Activated T-cell treated with anti-CD3 and anti-CD28 coated beads, Interleukin-2, amount 50 U/mL, for 1 hour (primary cell): Measurements from ENCODE around the gene CRTAC1.
A peak's percentile ranks its signal among the peaks of the same experiment; 100 is the strongest.

Experiments
- DNase-seq: peaks from one replicate; pipeline ENCODE4 v3.0.0-alpha.2; 2020

Gene CRTAC1

DNA sequence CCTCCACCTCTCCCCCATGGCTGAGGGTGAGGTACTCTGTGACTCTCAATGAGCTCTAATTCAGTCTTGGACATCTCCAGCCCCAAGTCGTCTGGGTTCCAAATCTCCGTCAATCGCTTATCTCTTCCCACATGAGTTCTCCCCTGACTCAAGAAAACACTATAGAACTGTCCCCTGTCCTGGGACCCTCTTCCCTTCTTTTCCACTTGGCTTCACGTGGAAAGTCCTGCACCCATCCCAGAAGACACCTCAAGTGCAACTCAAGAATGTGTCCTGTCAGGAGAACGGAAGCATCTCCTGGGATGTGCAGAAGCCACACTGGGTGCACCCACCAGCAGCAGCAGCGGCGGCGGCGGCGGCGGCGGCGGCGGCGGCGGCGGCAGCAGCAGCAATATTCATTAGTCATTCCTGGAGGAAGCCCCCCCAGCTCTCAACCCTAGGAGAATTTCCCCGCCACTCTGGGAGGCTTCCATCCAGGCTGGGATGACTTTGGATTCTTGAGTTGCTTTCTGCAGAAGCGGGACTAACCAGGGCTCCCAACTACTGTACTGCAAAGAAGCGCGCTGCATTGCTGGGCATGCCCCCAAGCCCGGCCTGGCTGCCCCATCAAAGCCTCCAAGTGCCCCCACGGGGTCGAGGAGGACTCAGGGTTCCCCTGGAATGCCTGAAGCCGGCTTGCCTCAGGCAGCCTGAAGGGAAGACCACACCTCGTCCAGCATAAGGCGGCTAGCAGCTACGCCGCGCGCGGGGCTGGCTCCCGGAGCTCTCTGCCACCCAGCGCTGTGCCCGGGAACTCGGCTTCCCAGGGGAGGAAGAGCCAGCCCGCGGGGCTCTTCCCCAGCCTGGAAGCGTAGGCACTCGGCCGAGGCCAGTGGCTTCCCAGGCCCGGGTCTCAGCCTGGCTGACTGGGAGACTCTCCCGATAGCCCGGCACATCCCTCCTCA lies 1.0 kb downstream of the CRTAC1 start:
- DNase-seq = no peak

DNA sequence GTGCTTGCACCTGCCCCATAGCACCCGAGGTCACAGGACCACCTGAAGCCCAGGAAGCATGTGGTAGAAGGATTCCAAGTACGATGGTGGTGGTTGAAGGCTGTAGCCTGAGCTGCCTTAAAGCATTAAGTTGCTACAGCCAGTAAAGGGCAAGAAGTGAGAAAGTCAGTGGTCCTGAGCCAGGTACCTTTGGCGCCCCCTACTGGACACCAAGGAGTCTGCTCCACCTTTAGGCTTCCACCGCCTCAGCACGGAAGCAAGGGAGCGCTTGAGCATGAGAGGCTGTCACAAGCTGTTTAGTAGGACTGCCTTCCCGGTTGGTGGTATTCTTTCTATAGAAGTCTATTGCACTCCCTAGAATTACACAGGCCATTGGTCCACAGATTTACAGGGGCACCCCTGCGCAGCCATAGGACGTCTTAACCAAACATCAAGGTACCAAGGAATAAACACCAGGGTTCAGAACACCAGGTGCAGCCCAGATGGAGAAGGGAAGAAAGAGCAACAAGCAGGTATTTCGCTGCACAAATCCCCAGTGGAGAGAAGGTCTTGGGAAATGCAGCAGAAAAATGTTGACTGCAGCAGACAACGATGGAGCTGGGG lies 2.2 kb downstream of the CRTAC1 start:
- peak; percentile 41 for DNase-seq

DNA sequence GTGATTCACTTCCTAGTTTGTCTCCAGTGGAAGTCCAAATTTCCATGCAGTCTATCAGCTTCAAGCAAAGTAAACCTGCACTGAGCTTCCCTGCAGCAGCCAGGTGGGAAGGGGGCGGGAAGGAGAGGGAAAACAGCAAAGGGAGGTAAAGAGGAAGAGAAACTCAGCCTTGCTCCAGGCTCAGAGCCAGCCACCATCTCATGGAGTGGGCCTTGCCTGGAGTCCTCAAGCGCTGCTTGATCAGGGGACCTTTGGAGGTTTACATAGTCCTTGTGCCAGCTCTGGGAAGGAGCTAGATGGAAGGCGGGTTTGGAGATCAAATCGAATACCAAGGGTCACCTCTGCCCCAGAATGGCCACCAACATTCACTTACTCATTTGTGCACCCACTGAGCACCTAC lies 7.4 kb downstream of the CRTAC1 start:
- DNase-seq = no peak

DNA sequence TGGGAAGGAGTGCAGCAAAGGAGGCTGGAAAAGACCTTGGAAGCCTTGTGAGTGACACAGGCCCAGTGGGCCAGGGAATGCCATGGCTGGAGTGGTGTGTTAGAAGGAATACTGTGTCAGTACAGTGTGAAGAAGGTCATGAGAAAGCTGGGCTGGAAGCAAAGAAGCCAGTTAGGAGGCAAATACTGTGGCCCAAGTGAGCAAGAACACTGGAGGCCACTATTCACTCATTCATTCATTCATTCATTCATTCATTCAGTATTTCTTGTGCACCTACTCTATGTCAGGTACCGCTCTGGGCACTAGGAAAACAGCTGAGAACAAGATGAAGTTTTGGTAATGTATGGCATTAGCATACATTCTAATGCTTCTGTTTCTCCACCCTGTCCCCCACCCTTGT lies 9.6 kb downstream of the CRTAC1 start:
- DNase-seq = no peak

DNA sequence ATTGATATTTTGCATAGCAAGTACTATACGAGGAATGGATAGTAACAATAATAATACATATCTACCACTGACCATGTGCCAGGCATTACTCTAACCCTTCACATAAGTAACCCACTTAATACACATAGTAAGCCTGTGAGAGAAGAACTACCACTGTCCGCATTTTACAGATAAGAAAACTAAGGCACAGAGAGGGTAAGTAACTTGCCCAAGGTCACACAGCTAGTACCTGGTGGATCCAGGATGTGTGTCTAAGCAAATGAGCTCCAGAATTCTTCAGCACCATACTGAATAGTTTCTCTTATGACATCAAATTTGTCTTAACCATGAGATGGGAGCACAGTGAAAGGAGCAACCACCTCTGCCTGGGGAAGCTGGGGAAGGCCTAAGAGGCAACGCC lies 10.2 kb downstream of the CRTAC1 start:
- DNase-seq = no peak

DNA sequence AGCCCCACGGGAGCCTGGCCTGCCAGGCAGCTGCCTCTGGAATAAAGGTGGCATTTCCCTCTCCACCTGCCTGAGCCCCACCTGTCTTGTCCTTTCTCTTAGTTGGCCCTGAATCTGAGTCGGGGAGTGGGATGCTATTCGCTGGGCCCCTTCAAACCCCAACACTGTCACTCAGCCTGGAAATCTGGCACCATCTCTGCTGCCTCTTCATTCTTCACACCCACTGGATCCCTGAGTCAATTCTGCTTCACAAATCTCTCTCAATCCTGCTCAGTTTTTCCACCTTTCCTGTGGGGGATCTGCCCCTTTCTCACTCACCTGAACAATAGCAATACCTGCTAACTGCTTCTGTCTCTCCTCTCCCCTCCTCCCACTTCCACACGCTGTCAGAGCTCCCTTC lies 10.6 kb downstream of the CRTAC1 start:
- no peak for DNase-seq

DNA sequence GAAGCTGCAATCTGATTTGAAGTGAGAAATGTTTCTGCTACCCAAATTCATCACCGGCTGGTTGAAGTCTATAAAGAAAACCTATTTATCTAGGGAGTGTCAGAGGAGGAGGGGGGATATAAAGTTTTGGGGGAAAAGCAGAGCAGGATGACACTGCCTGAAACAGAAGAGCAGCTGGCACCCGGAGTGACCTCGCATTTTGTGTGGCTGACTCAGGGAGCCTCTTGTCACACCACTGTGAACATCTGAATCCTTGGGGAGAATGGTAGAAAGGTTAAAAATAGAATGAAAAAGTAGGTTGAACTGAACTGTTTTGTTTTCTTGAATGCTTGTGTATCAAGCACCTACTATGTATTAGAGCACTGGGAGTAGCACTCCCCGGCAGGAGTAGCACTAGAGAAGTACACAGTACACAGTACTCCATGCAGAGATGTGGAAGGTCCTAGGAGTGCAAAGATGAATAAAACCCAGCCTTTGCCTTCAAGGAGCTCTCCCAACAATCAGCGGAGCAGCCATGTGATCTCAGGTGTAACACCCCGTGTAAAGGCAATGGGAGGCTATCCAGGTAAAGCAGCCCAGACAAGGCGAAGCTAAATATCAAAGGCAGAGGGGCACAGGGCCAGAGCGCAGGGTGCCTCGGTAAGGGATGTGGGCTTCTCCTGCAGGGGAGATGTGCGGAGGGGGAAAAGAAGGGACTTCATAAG lies 13.5 kb downstream of the CRTAC1 start:
- DNase-seq = no peak

DNA sequence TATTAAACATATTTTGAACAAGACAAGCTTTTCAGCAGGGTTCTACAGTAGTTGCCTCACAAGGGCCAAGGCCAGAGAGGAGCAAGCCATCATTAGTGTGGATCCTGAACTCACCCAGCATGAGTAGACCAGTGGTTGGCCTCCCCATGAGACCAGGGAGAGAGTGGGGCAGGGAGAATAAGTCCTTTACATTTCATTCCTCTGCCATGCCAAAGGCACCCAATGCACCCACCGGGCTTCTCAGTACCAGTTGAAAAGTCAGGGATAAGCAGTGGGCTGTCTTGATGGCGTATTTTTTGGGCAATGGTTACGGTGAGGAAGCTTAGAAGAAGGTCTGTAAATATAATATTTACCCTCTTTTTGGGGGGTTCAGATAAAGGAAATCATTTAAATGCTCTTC lies 16.6 kb downstream of the CRTAC1 start:
- DNase-seq = no peak

DNA sequence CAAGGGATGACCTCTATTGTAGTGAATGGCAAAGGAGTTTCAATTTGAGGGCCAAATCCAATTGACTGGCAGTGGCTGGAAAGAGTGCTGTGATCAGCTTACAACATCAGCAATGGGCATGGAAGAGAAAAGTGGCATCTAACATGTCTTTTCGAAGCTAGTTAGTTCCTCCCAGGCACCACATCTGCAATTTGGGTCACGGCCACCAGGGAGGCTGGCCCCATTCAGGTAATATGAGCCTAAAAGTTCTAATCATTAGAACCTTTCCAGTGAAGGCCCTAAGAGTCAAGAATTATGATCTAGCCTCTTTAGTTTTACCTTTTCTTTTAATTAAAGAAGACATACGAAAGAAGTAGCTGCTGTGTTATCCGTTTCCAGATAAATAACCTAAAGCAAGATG lies 17.3 kb downstream of the CRTAC1 start:
- no peak for DNase-seq

GRCh38 chr10:98012644-98013043 lies 17.8 kb downstream of the CRTAC1 start:
- DNase-seq = no peak

DNA sequence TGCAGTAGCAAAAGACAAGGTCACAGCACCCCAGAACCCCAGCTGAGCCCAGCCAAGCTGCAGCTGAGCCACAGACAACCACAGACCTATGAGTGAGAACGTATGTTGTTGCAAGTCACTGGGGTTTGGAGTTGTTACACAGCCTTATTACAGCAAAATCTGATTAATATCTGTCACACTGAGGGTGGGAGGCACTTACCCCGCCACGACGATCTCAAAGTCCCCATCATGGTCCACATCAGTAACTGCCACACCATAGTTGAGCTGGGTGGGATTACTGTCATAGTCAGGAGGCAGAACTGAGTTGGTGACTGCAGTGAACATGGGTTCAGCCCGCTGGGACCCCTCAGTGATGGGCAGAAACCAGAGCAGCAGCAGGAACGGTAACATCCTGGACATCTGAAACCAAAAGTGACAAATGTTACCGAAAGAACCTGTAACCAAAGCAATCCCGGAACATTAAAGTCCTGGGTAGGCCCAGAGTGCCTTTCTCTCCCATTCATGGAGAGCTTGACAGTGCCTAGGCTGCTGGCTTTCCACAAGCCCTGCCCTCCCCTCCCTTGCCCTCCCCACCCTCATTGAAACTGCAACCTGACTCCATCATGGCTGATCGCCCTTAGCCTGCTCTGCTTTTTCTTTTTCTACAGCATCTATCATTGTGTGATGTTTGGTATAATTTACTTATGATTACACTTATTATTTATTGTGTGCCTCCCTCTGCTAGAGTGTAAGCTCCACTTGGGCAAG lies 19.3 kb downstream of the CRTAC1 start:
- no peak for DNase-seq

- DNase-seq = no peak
These were observed 24.2 kb downstream of the CRTAC1 start for GRCh38 chr10:98006266-98006665.

GRCh38 chr10:98001736-98002135 lies 28.7 kb downstream of the CRTAC1 start:
- no peak for DNase-seq

GRCh38 chr10:98000346-98000745 lies 30.1 kb downstream of the CRTAC1 start:
- DNase-seq = no peak

GRCh38 chr10:97999923-98000248 lies 30.5 kb downstream of the CRTAC1 start:
- no peak for DNase-seq

GRCh38 chr10:97999066-97999922 lies 31.1 kb downstream of the CRTAC1 start:
- no peak for DNase-seq

DNA sequence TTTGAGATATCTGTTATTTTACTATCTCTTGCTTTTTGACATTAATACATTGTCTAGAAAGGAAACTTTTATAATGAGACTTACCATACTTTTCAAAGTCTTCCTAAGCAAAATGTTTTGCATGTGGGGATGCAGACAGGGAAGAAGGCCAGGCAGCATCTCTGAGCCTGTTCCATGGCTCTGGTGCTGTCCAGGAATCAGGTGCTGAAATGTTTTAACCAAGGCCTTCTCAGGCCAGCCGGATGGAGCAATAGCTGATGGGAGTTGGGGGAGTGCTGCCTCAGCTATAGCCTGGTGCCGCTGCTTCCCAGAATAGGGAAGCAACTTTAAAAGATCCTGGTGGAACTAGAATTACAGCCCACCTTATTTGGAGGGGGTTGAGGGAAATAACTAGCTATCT lies 38.5 kb downstream of the CRTAC1 start:
- DNase-seq = no peak

GRCh38 chr10:97981816-97982215 lies 48.6 kb downstream of the CRTAC1 start:
- no peak for DNase-seq

DNA sequence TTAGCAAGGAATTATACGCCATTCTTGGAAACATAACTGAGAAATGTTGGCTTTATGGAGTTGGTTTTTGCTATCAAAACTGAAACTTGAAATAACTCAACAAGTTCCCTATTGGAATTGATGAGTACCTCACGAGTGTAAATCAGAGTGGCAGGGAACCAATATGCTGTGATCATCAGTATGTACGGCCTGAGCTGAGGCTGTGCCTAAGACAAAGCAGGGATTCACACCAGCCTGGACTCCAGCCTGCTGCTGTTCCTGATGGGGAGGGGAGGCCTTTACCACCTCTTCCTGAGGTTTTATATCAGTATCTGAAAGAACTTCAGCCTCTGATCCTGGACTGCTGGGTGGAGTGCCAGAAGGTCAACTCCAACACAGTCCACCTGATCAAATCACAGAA lies 52.7 kb downstream of the CRTAC1 start:
- no peak for DNase-seq

- no peak for DNase-seq
These were observed 54.8 kb downstream of the CRTAC1 start for GRCh38 chr10:97975598-97975997.

GRCh38 chr10:97974526-97975525 lies 55.6 kb downstream of the CRTAC1 start:
- no peak for DNase-seq
